Uterus (tissue), 4 donors: ENCODE results near the gene CAMTA1. TPM values are rescaled to one million over a fixed set of nuclear protein-coding genes. Genes with fewer than 3 reads are reported as not detected.

Experiments used
- DNase-seq, 2 donors: peaks; one replicate each; pipeline ENCODE4 v3.0.0-alpha.2; 2019 to 2020
- H3K27ac ChIP-seq, 2 donors: fragments of 200-600 bp; sonication (generic); 1 replicate in 1 of 2; 2 replicates in 1 of 2; pipeline ENCODE4 v1.5.1; 2016 to 2018
- H3K27me3 ChIP-seq, 2 donors: fragments of 200-600 bp; sonication (generic); one replicate each; pipeline ENCODE4 v1.5.1; 2018 to 2019; ENCODE audit warnings: control low read depth in 1 of 2
- H3K36me3 ChIP-seq, 2 donors: fragments of 200-600 bp; sonication (generic); one replicate each; pipeline ENCODE4 v1.5.1; 2019; ENCODE audit warnings: control low read depth in 1 of 2
- H3K4me1 ChIP-seq, 2 donors: fragments of 200-600 bp; sonication (generic); one replicate each; pipeline ENCODE4 v1.5.1; 2018 to 2019; ENCODE audit warnings: control low read depth in 1 of 2
- H3K4me3 ChIP-seq, 2 donors: fragments of 200-600 bp; sonication (generic); 1 replicate in 1 of 2; 2 replicates in 1 of 2; pipeline ENCODE4 v1.5.1; 2018 to 2019; ENCODE audit warnings: mild to moderate bottlenecking in 1 of 2
- H3K9me3 ChIP-seq, 2 donors: fragments of 200-600 bp; sonication (generic); one replicate each; pipeline ENCODE4 v1.5.1; 2019; ENCODE audit warnings: control low read depth in 1 of 2
- CTCF ChIP-seq, 4 experiments: fragments of 200-600 bp in 2 of 4; fragments of 450-650 bp in 2 of 4; sonication (generic) in 2 of 4; IDR thresholded peaks; one replicate each; pipeline ENCODE4 v1.5.1; 2016 to 2019; ENCODE audit warnings: antibody characterized with exemption in 4 of 4, mild to moderate bottlenecking in 2 of 4, moderate library complexity in 1 of 4
- POLR2A ChIP-seq, 2 donors: fragments of 450-650 bp; IDR thresholded peaks; one replicate each; pipeline ENCODE4 v1.6.1; 2016; ENCODE audit warnings: antibody characterized with exemption in 2 of 2, mild to moderate bottlenecking in 1 of 2, moderate library complexity in 1 of 2
- intact Hi-C: fragments of 100-400 bp; cut with DNase I; formaldehyde crosslinking; loops from one replicate; pipeline ENCODE4 v1.15.1; 2023; ENCODE audit warnings: low total_unique reads
- total RNA-seq, 4 donors: library from RNA; depleted of rRNA in 3 of 4; stranded (reverse); fragments of >200 nt in 3 of 4; gene quantifications; one replicate each; pipeline versions ENCODE4 v1.1.0 to v1.2.4, GENCODE V29; 2014 to 2023
- donor health status: DM: yes; HTN: yes; CAD: no.

Gene CAMTA1
- total RNA-seq, 4 donors from 2014 or later, result 29.7 to 427 (median 64.8) TPM

GRCh38 chr1:7442918-7443317, 657.7 kb downstream of the CAMTA1 start:
- no peaks in the 10 kb centered on the region for H3K4me1 ChIP-seq
- no peak for DNase-seq
- no peaks in the 10 kb centered on the region for H3K27me3 ChIP-seq
- no peak overlapping the region for H3K27ac ChIP-seq
- no peaks in the 10 kb centered on the region for H3K9me3 ChIP-seq
- H3K4me3 ChIP-seq, result no peak overlapping the region
- intact Hi-C loops, result no loop called here
- no peaks in the 10 kb centered on the region for H3K36me3 ChIP-seq
- TF ChIP-seq CTCF (IDR thresholded peaks at IDR 0.05), result no peak

GRCh38 chr1:7444363-7444762, 659.1 kb downstream of the CAMTA1 start:
- H3K36me3 ChIP-seq, result no peaks in the 10 kb centered on the region
- no peak for TF ChIP-seq POLR2A (IDR thresholded peaks at IDR 0.05)
- TF ChIP-seq CTCF (IDR thresholded peaks at IDR 0.05), result no peak
- no peaks in the 10 kb centered on the region for H3K9me3 ChIP-seq
- no peak overlapping the region for H3K4me3 ChIP-seq
- DNase-seq, result no peak
- H3K27me3 ChIP-seq, result no peaks in the 10 kb centered on the region
- H3K4me1 ChIP-seq, result no peaks in the 10 kb centered on the region
- intact Hi-C loops, result no loop called here
- H3K27ac ChIP-seq, result no peak overlapping the region

GRCh38 chr1:7447093-7447492, 661.8 kb downstream of the CAMTA1 start:
- no peak for TF ChIP-seq CTCF (IDR thresholded peaks at IDR 0.05)
- no peak for TF ChIP-seq POLR2A (IDR thresholded peaks at IDR 0.05)
- no peaks in the 10 kb centered on the region for H3K36me3 ChIP-seq
- no peak overlapping the region for H3K27ac ChIP-seq
- intact Hi-C loops, result no loop called here
- H3K4me1 ChIP-seq, result no peaks in the 10 kb centered on the region
- no peak overlapping the region for H3K4me3 ChIP-seq
- H3K9me3 ChIP-seq, result no peaks in the 10 kb centered on the region
- H3K27me3 ChIP-seq, result no peaks in the 10 kb centered on the region
- DNase-seq, result no peak

- intact Hi-C loops, result no loop called here
- Histone ChIP-seq H3K4me1 (no peaks in the 10 kb centered on the region), H3K36me3 (no peaks in the 10 kb centered on the region), H3K9me3 (no peaks in the 10 kb centered on the region), H3K4me3 (no peak overlapping the region), H3K27me3 (no peaks in the 10 kb centered on the region), H3K27ac (no peak overlapping the region)
- no peak for DNase-seq
- TF ChIP-seq CTCF (IDR thresholded peaks at IDR 0.05), result no peak
- TF ChIP-seq POLR2A (IDR thresholded peaks at IDR 0.05), result no peak
These were observed 662.5 kb downstream of the CAMTA1 start for GRCh38 chr1:7447736-7448135.

GRCh38 chr1:7448986-7449385, 663.7 kb downstream of the CAMTA1 start:
- TF ChIP-seq CTCF (IDR thresholded peaks at IDR 0.05) (no peak), POLR2A (IDR thresholded peaks at IDR 0.05) (no peak)
- no peak overlapping the region for H3K27ac ChIP-seq
- H3K9me3 ChIP-seq, result no peaks in the 10 kb centered on the region
- no peak for DNase-seq
- no peaks in the 10 kb centered on the region for H3K27me3 ChIP-seq
- no peaks in the 10 kb centered on the region for H3K36me3 ChIP-seq
- no peaks in the 10 kb centered on the region for H3K4me1 ChIP-seq
- intact Hi-C loops, result no loop called here
- H3K4me3 ChIP-seq, result no peak overlapping the region
